Stimulated activated memory B cell treated with anti-CD40 and anti-IgM and Interleukin-4, amounts not matched to agents 10 μg/mL and 1 μg/mL and 100 μg/mL, for 72 hours (primary cell): Measurements from ENCODE around the gene ASPHD1.
A peak's percentile ranks its signal among the peaks of the same experiment; 100 is the strongest.
"Not testable (repeated sequence)": the region's sequence is repeated elsewhere in the genome, so short reads cannot be mapped to it uniquely, and the experiment has no call there.

Experiments used
- ATAC-seq: fragments of 150-1000 bp; cut with Tn5 transposase; 2 replicates; pipeline ENCODE4 v1.10.0; 2021
- H3K27ac Mint-ChIP-seq: one replicate; pipeline ENCODE4 v1.8.0; 2022; ENCODE audit warnings: mild to moderate bottlenecking, mixed read lengths
- H3K27me3 Mint-ChIP-seq: one replicate; pipeline ENCODE4 v1.8.0; 2022; ENCODE audit warnings: mixed read lengths
- H3K36me3 Mint-ChIP-seq: one replicate; pipeline ENCODE4 v1.8.0; 2022; ENCODE audit warnings: mixed read lengths
- H3K4me1 Mint-ChIP-seq: one replicate; pipeline ENCODE4 v1.8.0; 2022; ENCODE audit warnings: mixed read lengths
- H3K4me3 Mint-ChIP-seq: one replicate; pipeline ENCODE4 v1.8.0; 2022; ENCODE audit warnings: mild to moderate bottlenecking, moderate library complexity, mixed read lengths
- H3K9me3 Mint-ChIP-seq: one replicate; pipeline ENCODE4 v1.8.0; 2022; ENCODE audit warnings: mixed read lengths

ASPHD1 gene

GRCh38 chr16:29927070-29927905, 27.0 kb downstream of the ASPHD1 start:
- Mint-ChIP-seq H3K27ac (peak overlapping the region; percentile 98), H3K27me3 (no peaks in the 10 kb centered on the region), H3K36me3 (peaks cover 15% of the 10 kb centered on the region), H3K4me3 (peak overlapping the region; percentile 93), H3K4me1 (peaks cover 47% of the 10 kb centered on the region), H3K9me3 (no peaks in the 10 kb centered on the region)
- ATAC-seq = no peak

- H3K4me1 Mint-ChIP-seq = peaks cover 11% of the 10 kb centered on the region
- not testable (repeated sequence) for H3K36me3 Mint-ChIP-seq, H3K27ac Mint-ChIP-seq, ATAC-seq, H3K27me3 Mint-ChIP-seq, H3K9me3 Mint-ChIP-seq, H3K4me3 Mint-ChIP-seq
These were observed 31.5 kb downstream of the ASPHD1 start for GRCh38 chr16:29931750-29932149.

- Mint-ChIP-seq H3K27ac (no peak overlapping the region), H3K27me3 (peaks cover 38% of the 10 kb centered on the region), H3K4me3 (no peak overlapping the region), H3K4me1 (no peaks in the 10 kb centered on the region), H3K36me3 (no peaks in the 10 kb centered on the region), H3K9me3 (no peaks in the 10 kb centered on the region)
- ATAC-seq = no peak
These were observed 40.4 kb downstream of the ASPHD1 start for GRCh38 chr16:29940656-29941055.

- H3K27ac Mint-ChIP-seq = no peak overlapping the region
- H3K36me3 Mint-ChIP-seq = no peaks in the 10 kb centered on the region
- no peaks in the 10 kb centered on the region for H3K9me3 Mint-ChIP-seq
- ATAC-seq = no peak
- no peaks in the 10 kb centered on the region for H3K4me1 Mint-ChIP-seq
- H3K4me3 Mint-ChIP-seq = no peak overlapping the region
- H3K27me3 Mint-ChIP-seq = peaks cover 23% of the 10 kb centered on the region
These were observed 43.8 kb downstream of the ASPHD1 start for GRCh38 chr16:29943846-29944799.

GRCh38 chr16:29947897-29948296, 47.6 kb downstream of the ASPHD1 start:
- Mint-ChIP-seq H3K4me3 (no peak overlapping the region), H3K27me3 (peaks cover 32% of the 10 kb centered on the region), H3K36me3 (peaks cover 9% of the 10 kb centered on the region), H3K4me1 (no peaks in the 10 kb centered on the region), H3K27ac (no peak overlapping the region), H3K9me3 (peaks cover 5% of the 10 kb centered on the region)
- ATAC-seq = no peak

- Mint-ChIP-seq H3K4me1 (no peaks in the 10 kb centered on the region), H3K9me3 (peaks cover 5% of the 10 kb centered on the region), H3K27ac (no peak overlapping the region), H3K36me3 (peaks cover 9% of the 10 kb centered on the region), H3K4me3 (no peak overlapping the region), H3K27me3 (peaks cover 32% of the 10 kb centered on the region)
- no peak for ATAC-seq
These were observed 50.6 kb downstream of the ASPHD1 start for GRCh38 chr16:29950806-29951461.

GRCh38 chr16:29951625-29952365, 51.5 kb downstream of the ASPHD1 start:
- Mint-ChIP-seq H3K36me3 (peaks cover 9% of the 10 kb centered on the region), H3K27me3 (peaks cover 32% of the 10 kb centered on the region), H3K4me1 (no peaks in the 10 kb centered on the region)

More at GRCh38 chr16:29951625-29952365, 51.5 kb downstream of the ASPHD1 start:
- ATAC-seq = no peak
- Mint-ChIP-seq H3K4me3 (no peak overlapping the region), H3K27ac (no peak overlapping the region), H3K9me3 (peaks cover 5% of the 10 kb centered on the region)
